Upper lobe of right lung (tissue), 1 donor: Measurements from ENCODE around the gene SHISAL2A. TPM values are rescaled to one million over a fixed set of nuclear protein-coding genes. Genes with fewer than 3 reads are reported as not detected.

Experiments
- ATAC-seq: fragments of 200-7000 bp; cut with Tn5 transposase; one replicate; pipeline ENCODE4 v1.9.1; 2020; ENCODE audit warnings: mild to moderate bottlenecking, moderate library complexity
- DNase-seq: peaks from one replicate; pipeline ENCODE4 v3.0.0-alpha.2; 2020
- H3K27ac ChIP-seq: fragments of 200-600 bp; one replicate; pipeline ENCODE4 v1.8.0; 2022
- H3K27me3 ChIP-seq: fragments of 200-600 bp; one replicate; pipeline ENCODE4 v1.8.0; 2022; ENCODE audit warnings: mild to moderate bottlenecking
- H3K36me3 ChIP-seq: fragments of 200-600 bp; one replicate; pipeline ENCODE4 v1.8.0; 2022
- H3K4me1 ChIP-seq: fragments of 200-600 bp; one replicate; pipeline ENCODE4 v1.8.0; 2022
- H3K4me3 ChIP-seq: fragments of 200-600 bp; one replicate; pipeline ENCODE4 v1.8.0; 2022; ENCODE audit warnings: mild to moderate bottlenecking
- H3K9me3 ChIP-seq: fragments of 200-600 bp; one replicate; pipeline ENCODE4 v1.8.0; 2022
- CTCF ChIP-seq: fragments of 200-600 bp; IDR thresholded peaks from one replicate; pipeline ENCODE4 v1.8.0; 2022; ENCODE audit warnings: antibody characterized with exemption
- intact Hi-C: fragments of 100-400 bp; cut with DNase I; formaldehyde crosslinking; loops from one replicate; pipeline ENCODE4 v1.11.0; 2022
- long read RNA-seq: library from polyadenylated mRNA; unstranded; transcript quantifications from one replicate; pipeline ENCODE4 v2.0.0, GENCODE V29; 2021
- total RNA-seq: library from RNA; stranded (reverse); fragmentation: NEBNext Ultra II Directional; extraction: Animal tissue kit (Norgen Biotek cat#: 25700); gene quantifications from one replicate; pipeline ENCODE4 v1.2.1, GENCODE V29; 2021
- donor health status: DM: no; HTN: yes; CAD: no; lungs with severe emphysema.

The SHISAL2A gene
- total RNA-seq, result 0.81 TPM
- long read RNA-seq, partial matches to known transcripts, result 0 of 1 reads
- long read RNA-seq, other reads (novel, unspliced or antisense), result 1 of 1 reads

- peak; percentile 74 for ATAC-seq
- peak; percentile 76 for DNase-seq
Observed at GRCh38 chr1:52632732-52633290, at the start of gene SHISAL2A. TSS of gene SHISAL2A (plus strand) at chr1:52633168. CDS start at chr1:52633494, 326 bp downstream.

GRCh38 chr1:52585474-52585873 is 47.5 kb upstream of the SHISAL2A start:
- DNase-seq (no peak), ATAC-seq (no peak)
- H3K4me3 ChIP-seq, result no peak overlapping the region
- intact Hi-C loops, result no loop called here
- H3K36me3 ChIP-seq, result no peaks in the 10 kb centered on the region
- H3K9me3 ChIP-seq, result no peaks in the 10 kb centered on the region
- TF ChIP-seq CTCF, result no peak
- H3K27me3 ChIP-seq, result no peaks in the 10 kb centered on the region
- no peaks in the 10 kb centered on the region for H3K4me1 ChIP-seq
- no peak overlapping the region for H3K27ac ChIP-seq

More at GRCh38 chr1:52632732-52633290, at the start of gene SHISAL2A:
- Histone ChIP-seq H3K27ac (peak within 1 kb of the TSS; percentile 51), H3K4me1 (no peaks in the 10 kb centered on the region), H3K9me3 (no peaks in the 10 kb centered on the region), H3K4me3 (peak within 1 kb of the TSS; percentile 48), H3K27me3 (peaks cover 24% of the 10 kb centered on the region), H3K36me3 (no peaks in the 10 kb centered on the region)
- no peak for TF ChIP-seq CTCF
- intact Hi-C loops, result no loop called here

- H3K27me3 ChIP-seq, result no peaks in the 10 kb centered on the region
- no peak overlapping the region for H3K27ac ChIP-seq
- no peaks in the 10 kb centered on the region for H3K4me1 ChIP-seq
- H3K4me3 ChIP-seq, result no peak overlapping the region
- no peaks in the 10 kb centered on the region for H3K36me3 ChIP-seq
- intact Hi-C loops, result no loop called here
- DNase-seq (no peak), ATAC-seq (no peak)
- H3K9me3 ChIP-seq, result no peaks in the 10 kb centered on the region
- TF ChIP-seq CTCF, result no peak
Observed at GRCh38 chr1:52588027-52588426, 44.9 kb upstream of the SHISAL2A start.

GRCh38 chr1:52588535-52588934 is 44.4 kb upstream of the SHISAL2A start:
- no peak overlapping the region for H3K27ac ChIP-seq
- intact Hi-C loops, result no loop called here
- H3K4me1 ChIP-seq, result no peaks in the 10 kb centered on the region
- no peak for TF ChIP-seq CTCF
- no peaks in the 10 kb centered on the region for H3K36me3 ChIP-seq
- H3K9me3 ChIP-seq, result no peaks in the 10 kb centered on the region
- ATAC-seq, result peak; percentile 88
- H3K4me3 ChIP-seq, result no peak overlapping the region
- DNase-seq, result no peak
- H3K27me3 ChIP-seq, result no peaks in the 10 kb centered on the region

- no peaks in the 10 kb centered on the region for H3K4me1 ChIP-seq
- H3K36me3 ChIP-seq, result no peaks in the 10 kb centered on the region
- no peak overlapping the region for H3K27ac ChIP-seq
- H3K4me3 ChIP-seq, result no peak overlapping the region
- no peak for DNase-seq
- no peak for ATAC-seq
- intact Hi-C loops, result no loop called here
- H3K9me3 ChIP-seq, result no peaks in the 10 kb centered on the region
- no peaks in the 10 kb centered on the region for H3K27me3 ChIP-seq
- TF ChIP-seq CTCF, result no peak
Observed at GRCh38 chr1:52590266-52590665, 42.7 kb upstream of the SHISAL2A start.
